ENCODE data around the gene ZNF787.
A peak's percentile ranks its signal among the peaks of the same experiment; 100 is the strongest.
"Not testable (repeated sequence)": the region's sequence is repeated elsewhere in the genome, so short reads cannot be mapped to it uniquely, and the experiment has no call there.

Gene ZNF787

DNA sequence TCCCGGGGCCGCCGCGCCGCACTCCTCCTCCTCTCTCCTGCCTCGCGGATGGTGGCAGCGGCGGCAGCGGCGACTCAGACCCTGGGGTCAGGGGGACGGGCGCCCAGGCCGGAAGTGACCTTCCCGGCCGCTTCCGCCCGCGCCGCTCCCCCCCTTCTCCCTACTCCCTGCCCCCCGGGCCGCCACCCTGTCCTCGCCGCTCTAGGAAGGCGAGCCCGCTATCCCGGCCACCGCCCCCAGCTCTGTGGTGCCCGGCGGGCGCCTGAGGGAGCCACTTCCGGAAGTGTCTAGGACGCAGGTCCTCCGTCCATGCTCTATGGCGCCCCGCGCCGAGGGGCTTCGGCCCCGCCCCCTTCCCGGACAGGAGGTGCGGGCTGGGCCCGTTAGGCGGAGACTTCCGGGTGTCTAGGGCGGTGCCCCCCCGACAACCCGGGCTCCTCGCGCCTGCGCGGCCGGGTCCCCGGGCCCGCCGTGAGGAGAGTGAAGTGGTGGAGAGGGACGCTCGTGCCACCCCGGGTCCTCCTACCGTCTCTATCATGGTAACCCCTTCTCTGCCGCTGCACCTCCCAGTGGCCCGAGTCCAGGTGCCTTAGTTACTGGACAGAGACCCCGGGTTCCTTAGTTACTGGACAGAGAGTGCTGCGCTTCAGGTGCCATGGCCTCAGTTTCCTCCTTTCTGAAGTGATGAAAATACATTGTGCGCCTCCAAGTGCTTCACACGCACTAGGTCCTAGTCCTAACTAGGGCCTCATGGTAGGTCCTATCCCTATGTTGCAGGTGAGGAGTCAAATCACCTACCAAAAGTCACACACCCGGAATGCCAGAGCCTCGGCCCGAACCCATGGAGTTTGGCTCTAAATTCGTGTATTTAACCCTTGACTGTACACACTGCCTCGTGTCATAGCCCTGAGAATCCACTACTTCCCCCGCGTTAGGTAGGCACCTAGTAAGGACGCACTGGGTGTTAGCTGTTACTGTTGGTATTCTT lies at the start of gene ZNF787:
ZNF787 (minus strand) TSS at position 116 of the 988 bp plus-strand sequence. CDS start 18,078 bp downstream, outside the sequence.
- peak; percentile 96 to 97 for DNase-seq

DNA sequence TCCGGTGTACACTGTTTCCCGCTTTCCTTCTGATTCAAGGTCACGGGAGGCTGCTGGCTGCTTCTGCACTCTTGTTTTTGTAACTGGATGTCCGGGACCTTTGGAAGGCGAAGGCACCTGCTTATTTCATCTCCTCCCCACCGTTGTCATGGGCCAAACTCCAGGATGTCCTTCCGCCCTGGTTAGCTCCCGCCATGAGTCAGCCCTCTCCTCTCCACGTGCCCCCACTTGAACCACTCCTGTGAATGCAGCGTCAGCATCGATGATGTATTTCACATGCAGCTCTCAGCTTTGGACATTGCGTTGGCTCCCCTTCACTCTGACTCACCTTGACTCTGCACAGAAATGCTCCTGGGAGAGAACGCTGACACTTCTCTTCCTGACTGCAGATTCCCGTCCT lies 49.2 kb upstream of the ZNF787 start:
- no peak for DNase-seq

DNA sequence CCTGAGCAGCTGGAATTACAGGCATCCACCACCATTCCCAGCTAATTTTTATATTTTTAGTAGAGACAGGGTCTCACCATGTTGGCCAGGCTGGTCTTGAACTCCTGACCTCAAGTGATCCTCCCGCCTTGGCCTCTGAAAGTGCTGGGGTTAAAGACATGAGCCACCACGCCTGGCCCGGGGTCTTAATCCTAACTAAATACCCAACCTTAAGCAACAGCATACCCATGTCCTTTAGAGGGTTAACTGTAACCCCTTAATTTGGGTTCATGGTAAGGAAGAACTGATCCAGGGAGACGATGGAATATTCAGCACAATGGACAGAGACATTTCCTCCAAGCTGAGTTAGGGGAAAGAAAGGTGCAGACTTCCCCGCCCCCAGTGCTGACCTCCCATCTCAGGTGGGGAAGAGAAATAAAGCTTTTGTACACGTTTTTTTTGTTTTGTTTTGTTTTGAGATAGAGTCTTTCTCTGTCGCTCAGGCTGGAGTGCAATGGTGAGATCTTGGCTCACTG lies 46.0 kb upstream of the ZNF787 start:
- DNase-seq, result no peak

DNA sequence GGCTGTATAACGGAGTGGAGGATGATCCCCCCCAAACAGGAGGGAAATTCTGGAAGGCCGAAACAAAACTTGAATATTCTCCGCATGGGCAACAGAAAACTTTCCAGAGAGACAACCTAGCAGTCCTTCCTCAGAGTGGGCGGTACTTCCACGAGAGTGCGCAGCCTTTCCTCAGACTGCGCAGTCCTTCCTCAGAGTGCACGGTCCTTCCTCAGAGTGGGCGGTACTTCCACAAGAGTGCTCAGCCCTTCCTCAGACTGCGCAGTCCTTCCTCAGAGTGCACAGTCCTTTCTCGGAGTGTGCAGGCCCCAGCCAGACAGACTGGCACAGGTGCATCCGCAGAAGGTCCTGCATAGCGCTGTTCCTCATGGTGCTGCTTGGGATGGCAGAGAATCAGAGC lies 42.0 kb upstream of the ZNF787 start:
- DNase-seq, result no peak

DNA sequence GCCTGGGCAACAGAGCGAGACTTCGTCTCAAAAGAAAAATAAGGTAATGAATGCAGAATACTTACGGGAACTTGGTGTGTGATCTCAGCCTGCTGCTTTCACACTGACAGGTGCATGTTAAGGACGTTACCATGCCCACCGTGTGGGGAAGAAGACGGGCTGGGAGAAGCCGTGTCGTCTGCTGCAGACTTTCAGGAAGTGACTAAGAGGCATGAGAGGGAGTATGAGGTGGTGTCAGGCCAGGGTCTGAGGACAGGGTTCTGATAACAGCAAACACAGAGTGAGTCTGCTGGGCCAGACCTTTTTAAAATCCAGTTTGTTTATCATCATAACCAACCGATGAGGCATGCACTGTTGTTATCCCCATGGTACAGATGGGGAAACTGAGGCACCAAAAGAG lies 41.2 kb upstream of the ZNF787 start:
- DNase-seq, result no peak

DNA sequence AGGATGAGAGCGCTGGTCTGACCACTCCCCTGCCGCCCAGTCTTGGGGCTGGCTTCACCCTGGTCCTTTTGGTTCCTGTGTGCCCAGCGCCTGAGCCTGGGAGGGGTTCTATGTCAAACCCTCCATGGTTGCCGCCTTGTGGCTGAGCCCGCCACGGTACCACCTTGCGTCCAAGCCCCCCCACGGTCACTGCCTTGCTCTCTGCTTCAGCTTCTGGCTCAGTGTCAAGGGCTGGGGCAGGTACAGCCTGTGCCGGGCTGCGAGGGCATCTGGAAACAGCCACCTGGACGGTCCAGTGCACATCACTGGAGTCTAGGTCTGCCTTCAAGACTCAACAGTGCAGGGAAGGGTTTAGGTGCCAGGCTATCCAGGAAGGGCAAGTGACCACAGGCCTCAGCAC lies 40.4 kb upstream of the ZNF787 start:
- no peak for DNase-seq

DNA sequence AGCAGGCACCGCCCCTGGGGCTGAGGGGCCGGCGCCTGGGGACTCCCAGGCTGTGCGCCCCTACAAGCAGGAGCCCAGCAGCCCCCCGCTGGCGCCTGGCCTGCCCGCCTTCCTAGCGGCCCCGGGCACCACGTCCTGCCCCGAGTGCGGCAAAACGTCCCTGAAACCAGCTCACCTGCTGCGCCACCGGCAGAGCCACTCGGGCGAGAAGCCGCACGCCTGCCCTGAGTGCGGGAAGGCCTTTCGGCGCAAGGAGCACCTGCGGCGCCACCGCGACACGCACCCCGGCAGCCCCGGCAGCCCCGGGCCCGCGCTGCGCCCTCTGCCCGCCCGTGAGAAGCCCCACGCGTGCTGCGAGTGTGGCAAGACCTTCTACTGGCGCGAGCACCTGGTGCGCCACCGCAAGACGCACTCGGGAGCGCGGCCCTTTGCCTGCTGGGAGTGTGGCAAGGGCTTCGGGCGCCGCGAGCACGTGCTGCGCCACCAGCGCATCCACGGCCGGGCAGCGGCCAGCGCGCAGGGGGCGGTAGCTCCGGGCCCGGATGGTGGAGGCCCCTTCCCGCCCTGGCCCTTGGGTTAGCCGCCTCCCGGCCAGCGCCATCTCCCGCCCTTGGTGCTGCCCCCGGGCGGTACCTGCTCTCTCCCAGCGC lies 38.7 kb upstream of the ZNF787 start:
- DNase-seq, result no peak

DNA sequence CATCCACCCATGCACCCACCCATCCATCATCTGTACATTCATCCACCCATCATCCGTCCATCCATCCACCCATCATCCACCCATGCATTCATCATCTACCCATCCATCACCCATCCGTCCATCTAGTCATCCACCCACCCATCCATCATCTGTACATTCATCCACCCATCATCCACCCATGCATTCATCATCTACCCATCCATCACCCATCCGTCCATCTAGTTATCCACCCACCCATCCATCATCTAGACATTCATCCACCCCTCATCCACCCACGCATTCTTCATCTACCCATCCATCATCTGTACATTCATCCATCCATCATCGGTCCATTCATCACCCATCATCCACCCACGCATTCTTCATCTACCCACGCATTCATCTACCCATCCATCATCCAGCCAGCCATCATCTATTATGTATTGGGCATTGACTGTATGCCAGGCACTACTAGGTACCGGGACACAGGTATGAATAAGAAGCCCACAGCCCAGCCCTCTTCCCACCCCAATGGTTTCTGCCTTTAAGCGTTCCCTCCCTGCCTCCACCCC lies 38.0 kb upstream of the ZNF787 start:
- no peak for DNase-seq

DNA sequence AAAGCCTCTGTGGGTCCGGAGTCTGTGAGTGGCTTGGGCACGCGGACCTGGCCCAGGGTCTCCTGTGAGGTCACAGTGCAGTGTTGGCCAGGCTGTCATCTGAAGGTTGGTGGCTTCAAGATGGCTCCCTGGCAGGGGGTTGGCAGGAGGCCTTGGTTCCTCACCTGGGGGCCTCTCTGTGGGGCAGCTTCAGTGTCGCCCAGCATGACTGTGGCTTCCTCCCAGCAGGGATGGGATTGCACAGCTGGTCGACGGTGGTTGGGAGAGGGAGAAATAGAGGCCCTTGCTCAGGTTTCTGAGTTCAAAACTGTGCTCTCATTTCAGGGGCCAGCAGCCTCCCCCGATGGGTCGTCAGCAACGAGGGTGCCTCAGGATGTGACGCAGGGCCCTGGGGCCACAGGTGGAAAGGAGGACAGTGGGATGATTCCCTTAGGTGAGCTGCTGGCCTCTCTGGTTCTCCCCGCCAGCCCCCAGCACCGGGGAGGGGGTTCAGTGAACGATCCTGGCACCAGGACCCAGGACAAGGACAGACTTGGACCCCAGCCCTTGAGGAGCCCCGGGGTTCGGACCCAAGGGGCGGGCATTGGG lies 37.2 kb upstream of the ZNF787 start:
- DNase-seq, result no peak

DNA sequence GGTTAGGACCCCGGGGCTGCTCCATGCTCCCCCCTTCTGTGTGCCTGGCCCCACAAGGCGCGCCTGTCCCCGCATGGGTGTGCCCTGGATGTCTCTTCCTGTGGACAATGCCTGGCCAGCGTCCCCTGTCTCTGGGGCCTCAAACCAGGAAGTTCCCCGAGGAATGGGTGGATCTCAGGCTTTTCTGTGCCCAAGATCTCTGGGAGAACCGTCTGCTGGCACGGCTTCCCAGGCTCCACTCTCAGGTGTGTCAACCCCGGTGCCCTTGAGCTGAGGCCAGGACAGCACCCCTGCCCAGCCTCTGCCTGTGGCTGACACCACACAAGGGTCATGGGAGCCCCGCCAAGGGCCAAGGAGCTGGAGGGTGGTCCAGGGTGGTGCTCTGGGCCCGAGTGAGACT lies 35.7 kb upstream of the ZNF787 start:
- no peak for DNase-seq

DNA sequence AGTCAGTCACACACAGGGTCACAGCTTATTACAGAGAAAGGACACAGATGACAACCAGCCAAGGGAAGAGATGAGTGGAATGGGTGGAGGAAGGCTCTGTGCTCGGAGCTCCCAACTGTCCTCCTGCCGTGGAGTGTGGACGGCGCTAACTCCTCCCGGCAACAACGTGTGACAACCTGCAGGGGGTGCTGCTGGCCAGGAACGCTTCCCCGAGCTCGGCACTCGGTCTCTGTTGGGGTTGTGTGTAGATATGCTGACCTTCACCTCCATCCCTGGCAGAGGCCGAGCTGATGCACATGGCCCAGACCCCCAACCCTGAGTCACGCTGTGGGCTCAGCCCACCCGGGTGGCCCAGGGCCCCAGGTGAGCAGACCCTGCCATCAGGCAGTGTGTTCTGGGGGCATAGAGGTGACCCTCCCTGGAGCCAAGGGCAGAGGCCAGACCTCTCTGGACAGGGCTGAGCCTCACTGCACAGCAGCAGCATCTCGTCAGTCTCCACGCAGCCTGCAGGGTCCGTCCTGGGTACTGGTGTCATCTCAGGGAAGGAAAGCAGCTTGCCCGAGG lies 34.1 kb upstream of the ZNF787 start:
- no peak for DNase-seq

DNA sequence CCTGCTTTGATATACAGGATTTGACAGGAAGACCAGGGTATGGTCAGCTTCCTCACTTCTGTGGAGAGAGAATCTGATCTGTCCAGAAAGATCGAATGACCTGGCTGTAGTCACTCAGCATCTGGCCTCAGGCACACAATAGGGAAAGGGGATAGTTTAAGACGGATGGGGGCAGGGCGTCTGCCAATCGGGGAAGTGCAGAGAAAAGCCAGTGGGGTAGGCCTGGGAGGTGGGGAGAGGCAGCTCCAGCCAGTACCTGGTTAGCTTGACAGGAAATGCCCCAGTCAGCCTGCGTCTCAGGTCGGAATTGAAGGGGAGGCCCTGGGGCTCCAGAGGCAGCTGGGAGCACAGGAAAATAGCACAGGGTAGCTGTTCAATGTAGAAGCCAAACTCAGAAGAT lies 32.4 kb upstream of the ZNF787 start:
- DNase-seq, result no peak

DNA sequence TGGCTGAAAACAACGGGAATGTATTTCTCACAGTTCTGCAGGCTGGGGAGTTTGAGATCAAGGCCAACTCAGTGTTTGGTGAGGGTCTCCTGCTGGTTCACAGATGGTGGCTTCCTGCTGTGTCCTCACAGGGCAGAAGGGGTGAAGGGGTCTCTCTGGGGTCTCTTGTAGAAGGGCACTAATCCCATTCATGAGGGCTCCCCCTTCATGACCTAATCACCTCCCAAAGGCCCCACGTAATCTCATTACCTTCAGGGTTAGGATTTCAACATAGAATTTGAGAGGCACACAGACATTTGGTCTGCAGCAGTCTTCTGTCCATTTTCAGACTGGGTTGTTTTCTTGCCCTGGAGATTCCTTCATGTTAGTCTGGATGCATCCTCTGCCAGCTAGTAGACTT lies 31.5 kb upstream of the ZNF787 start:
- DNase-seq, result no peak

DNA sequence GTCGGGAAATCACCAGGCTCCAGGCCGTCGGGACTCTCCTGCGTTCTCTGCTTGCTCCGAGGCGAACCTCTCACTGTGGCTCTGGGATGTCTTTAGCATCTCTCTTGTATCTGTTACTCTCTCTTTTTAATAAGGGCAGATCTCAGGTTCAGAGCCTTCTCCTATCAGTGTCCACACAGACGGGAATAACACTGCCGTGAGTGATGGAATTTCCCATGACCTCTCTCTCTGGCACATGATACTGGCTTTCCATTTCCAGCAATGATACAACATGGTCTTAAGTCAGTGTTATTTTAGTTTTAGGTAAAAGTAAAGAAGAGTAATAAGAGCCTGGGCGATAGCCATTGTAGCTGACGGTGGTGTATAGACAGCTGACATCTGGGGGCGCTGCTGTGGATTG lies 29.3 kb upstream of the ZNF787 start:
- no peak for DNase-seq

DNA sequence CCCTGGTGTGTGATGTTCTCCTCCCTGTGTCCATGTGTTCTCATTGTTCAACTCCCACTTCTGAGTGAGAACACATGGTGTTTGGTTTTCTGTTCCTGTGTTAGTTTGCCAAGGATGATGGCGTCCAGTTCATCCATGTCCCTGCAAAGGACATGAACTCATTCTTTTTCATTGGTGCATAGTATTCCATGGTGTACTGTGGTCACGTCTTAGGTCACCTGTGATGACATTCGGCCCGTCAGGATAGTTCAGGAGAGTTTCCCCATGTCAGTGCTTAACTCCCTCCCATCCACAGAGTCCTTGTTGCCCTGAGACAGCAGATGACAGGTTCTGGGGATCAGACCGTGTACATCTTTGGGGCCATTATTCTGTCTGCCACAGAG lies 28.6 kb upstream of the ZNF787 start:
- no peak for DNase-seq

DNA sequence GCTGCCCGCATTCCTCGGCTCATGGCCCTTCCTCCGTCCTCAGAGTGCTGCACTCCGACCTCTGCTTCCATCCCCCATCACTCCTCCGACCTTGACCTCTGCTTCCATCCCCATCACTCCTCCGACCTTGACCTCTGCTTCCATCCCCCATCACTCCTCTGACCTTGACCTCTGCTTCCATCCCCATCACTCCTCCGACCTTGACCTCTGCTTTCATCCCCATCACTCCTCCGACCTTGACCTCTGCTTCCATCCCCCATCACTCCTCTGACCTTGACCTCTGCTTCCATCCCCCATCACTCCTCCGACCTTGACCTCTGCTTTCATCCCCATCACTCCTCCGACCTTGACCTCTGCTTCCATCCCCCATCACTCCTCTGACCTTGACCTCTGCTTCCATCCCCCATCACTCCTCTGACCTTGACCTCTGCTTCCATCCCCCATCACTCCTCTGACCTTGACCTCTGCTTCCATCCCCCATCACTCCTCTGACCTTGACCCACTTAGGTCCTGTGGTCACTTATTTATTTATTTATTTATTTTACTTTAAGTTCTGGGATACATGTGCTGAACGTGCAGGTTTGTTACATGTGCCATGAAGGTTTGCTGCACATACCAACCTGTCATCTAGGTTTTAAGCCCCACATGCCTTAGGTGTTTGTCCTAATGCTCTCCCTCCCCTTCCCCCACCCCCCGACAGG lies 28.0 kb upstream of the ZNF787 start:
- DNase-seq, result not testable (repeated sequence)

DNA sequence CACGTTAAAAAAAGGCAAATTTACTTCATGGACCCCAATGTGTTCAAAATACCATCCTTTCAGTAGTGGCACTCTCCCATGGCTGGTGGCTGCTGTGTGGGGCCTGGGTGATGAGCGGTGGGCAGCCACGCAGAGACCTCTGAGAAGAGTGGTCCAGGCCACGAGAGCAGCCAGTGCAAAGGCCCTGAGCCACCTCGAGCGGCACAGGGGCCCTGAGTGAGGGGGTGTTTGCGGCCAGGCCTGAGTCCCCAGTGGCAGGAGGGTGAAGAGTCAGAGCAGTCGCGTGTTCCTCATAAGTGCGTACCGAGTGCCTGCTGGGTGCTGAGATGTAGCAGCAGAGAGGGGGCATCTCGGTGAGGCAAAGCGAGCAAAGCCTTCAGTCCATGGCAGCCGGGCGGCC lies 27.0 kb upstream of the ZNF787 start:
- DNase-seq, result no peak

DNA sequence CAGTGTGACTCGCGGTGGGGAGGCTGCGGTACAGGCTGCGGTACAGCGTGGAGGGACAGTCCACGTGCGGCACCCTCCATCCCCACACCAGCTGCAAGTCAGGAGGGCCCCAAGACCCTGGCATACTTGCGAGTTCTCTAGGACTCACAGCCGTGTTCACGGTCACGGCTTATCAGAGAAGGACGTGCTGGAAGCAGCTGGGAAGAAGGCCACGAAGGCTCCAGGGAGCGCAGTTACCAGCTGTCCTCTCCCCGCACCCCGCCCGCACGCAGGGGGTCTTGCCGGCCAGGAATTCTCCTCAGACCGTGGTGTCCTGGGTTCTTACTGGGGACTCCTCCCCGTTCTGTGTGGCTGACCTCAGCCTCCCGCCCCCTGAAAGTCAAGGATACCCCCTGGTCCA lies 26.2 kb upstream of the ZNF787 start:
- DNase-seq, result no peak

DNA sequence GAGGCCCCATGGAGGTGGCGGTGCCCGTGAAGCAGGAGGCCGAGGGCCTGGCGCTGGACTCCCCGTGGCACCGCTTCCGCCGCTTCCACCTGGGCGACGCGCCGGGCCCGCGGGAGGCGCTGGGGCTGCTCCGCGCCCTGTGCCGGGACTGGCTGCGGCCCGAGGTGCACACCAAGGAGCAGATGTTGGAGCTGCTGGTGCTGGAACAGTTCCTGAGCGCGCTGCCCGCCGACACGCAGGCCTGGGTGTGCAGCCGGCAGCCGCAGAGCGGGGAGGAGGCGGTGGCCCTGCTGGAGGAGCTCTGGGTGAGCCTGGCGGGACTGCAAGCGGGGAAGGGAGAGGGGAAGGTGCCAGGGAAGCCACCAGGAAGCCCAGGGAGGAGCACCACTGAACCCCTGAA lies 25.8 kb upstream of the ZNF787 start:
- DNase-seq, result no peak

DNA sequence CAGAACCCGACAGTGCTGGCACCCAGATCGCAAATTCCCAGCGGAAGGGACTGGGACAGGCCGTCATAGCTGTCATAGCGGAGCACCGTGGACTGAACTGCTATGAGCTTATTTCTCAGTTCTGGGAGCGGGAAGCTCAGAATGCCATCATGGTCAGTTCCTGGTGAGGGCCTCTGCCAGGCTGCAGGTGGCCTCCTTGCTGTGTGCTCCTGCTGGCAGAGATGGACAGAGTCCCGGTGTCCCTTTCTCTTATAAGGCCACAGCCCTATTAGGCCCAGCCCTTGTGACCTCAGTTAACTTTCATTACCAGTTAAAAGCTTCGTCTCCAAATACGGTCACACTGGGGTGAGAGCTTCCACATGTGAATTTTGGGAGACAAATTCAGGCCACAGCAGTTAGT lies 24.6 kb upstream of the ZNF787 start:
- DNase-seq, result no peak

DNA sequence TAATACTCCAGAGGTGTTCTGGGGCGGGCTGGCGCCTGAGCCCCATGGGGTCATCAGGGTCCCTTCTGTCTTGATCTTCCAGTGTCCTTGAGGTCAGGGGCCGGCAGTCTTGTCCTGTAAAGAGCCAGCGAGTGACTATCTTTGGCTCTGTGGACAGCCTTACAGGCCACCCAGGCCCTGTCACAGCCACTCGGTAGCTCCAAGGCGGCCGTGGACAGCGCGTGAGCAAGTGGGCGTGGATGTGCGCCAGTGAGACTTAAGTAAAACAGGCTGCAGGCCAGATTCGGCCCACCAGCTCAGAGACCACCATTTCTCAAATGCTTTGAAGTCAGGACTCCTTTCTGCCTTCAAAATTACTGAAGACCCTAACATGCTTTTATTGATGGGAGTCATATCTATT lies 23.7 kb upstream of the ZNF787 start:
- no peak for DNase-seq

DNA sequence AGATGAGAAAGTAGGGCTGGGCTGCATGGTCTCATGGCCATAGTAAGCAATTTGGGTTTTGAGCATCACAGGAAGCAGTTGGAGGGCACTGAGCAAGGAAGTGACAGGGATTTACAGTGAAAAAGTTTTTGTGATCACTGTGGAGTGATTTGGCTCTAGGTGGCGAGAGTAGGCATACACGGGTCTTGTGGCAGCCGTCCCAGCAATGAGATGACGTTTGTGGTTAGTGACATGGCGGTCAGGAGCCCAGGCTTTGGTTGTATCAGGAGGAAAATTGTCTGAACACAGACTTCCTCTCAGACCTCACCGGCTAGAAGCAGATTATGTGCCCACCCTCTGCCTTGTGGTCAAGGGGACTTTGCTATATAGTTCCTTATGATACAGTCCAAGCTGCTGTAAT lies 23.3 kb upstream of the ZNF787 start:
- DNase-seq, result no peak
